H1 (cell line): ENCODE results near the gene HSF4. TPM values are rescaled to one million over a fixed set of nuclear protein-coding genes. Genes with fewer than 3 reads are reported as not detected.

Experiments
- CTCF ChIA-PET: fragments of 300-600 bp; sonication (Branson Sonifier 250); formaldehyde crosslinking; loops from one replicate; lab custom pipeline; 2021; ENCODE audit not compliant: partially characterized antibody; lab: Charles Lee
- POLR2A ChIA-PET: fragments of 300-600 bp; sonication (Branson Sonifier 250); formaldehyde crosslinking; loops from one replicate; lab custom pipeline; 2021; ENCODE audit warnings: inconsistent platforms; ENCODE audit not compliant: partially characterized antibody; lab: Charles Lee
- DNase-seq, 2 experiments: peaks; one replicate each; pipeline versions ENCODE4 v3.0.0 to v3.0.0-alpha.2; 2010 to 2022; ENCODE audit warnings: low spot score in 2 of 2, low read depth in 1 of 2, mixed read lengths in 1 of 2
- FAIRE-seq: peaks from 2 replicates; lab custom pipeline; 2011; peaks lifted over from hg19 to GRCh38; lab: Jason Lieb, UNC
- H2AFZ ChIP-seq: 2 replicates; pipeline ENCODE4 v1.8.1; 2012; ENCODE audit warnings: low read length, inconsistent platforms
- H2AK5ac ChIP-seq: 2 replicates; pipeline ENCODE4 v1.6.1; 2013; ENCODE audit warnings: low read depth, low read length
- H2BK120ac ChIP-seq: replicated peaks from 2 replicates; pipeline ENCODE3; 2013; ENCODE audit warnings: low read depth, low read length, inconsistent platforms
- H2BK12ac ChIP-seq: 2 replicates; pipeline ENCODE4 v1.6.1; 2013; ENCODE audit warnings: low read depth, low read length
- H2BK15ac ChIP-seq: 2 replicates; pipeline ENCODE4 v1.6.1; 2013; ENCODE audit warnings: low read length
- H2BK20ac ChIP-seq: 2 replicates; pipeline ENCODE4 v1.6.1; 2013; ENCODE audit warnings: low read length
- H2BK5ac ChIP-seq: 2 replicates; pipeline ENCODE4 v1.6.1; 2013; ENCODE audit warnings: low read depth, low read length
- H3K14ac ChIP-seq: 2 replicates; pipeline ENCODE4 v1.6.1; 2013; ENCODE audit warnings: inconsistent platforms; ENCODE audit not compliant: insufficient read length
- H3K18ac ChIP-seq: 2 replicates; pipeline ENCODE4 v1.6.1; 2013; ENCODE audit warnings: low read length; ENCODE audit errors: extremely low read depth
- H3K23ac ChIP-seq: 2 replicates; pipeline ENCODE4 v1.6.1; 2013; ENCODE audit warnings: inconsistent platforms; ENCODE audit not compliant: insufficient read length
- H3K23me2 ChIP-seq: 2 replicates; pipeline ENCODE4 v1.6.1; 2013; ENCODE audit warnings: low read depth, low read length
- H3K27ac ChIP-seq: 2 replicates; pipeline ENCODE4 v1.6.1; 2011; ENCODE audit warnings: low read depth, low read length, inconsistent platforms
- H3K27me3 ChIP-seq, 4 experiments: replicated peaks in 1 of 4; 1 replicate in 1 of 4; 2 replicates in 3 of 4; pipeline versions ENCODE4 v1.6.1 to v1.8.1; 2011 to 2013; ENCODE audit warnings: low read length in 3 of 4, mild to moderate bottlenecking in 3 of 4, inconsistent platforms in 2 of 4, mixed read lengths in 2 of 4, moderate library complexity in 1 of 4; ENCODE audit not compliant: control insufficient read depth in 3 of 4, insufficient read depth in 3 of 4; ENCODE audit errors: extremely low read depth in 1 of 4
- H3K36me3 ChIP-seq, 4 experiments: 2 replicates each; pipeline versions ENCODE4 v1.6.1 to v1.8.1; 2011 to 2013; ENCODE audit warnings: mild to moderate bottlenecking in 4 of 4, low read length in 3 of 4, moderate library complexity in 2 of 4, control low read depth in 1 of 4, inconsistent platforms in 1 of 4; ENCODE audit not compliant: insufficient read depth in 4 of 4, control insufficient read depth in 2 of 4
- H3K4ac ChIP-seq: replicated peaks from 2 replicates; pipeline ENCODE3; 2013; ENCODE audit warnings: low read length, low read depth, mixed read lengths, inconsistent platforms; ENCODE audit not compliant: insufficient read length
- H3K4me1 ChIP-seq, 4 experiments: replicated peaks in 1 of 4; 1 replicate in 1 of 4; 2 replicates in 3 of 4; pipeline versions ENCODE4 v1.6.1 to v1.8.1; 2011 to 2013; ENCODE audit warnings: low read length in 3 of 4, inconsistent platforms in 2 of 4, mixed read lengths in 1 of 4; ENCODE audit not compliant: insufficient read depth in 4 of 4, control insufficient read depth in 3 of 4
- H3K4me2 ChIP-seq, 2 experiments: 2 replicates each; pipeline versions ENCODE4 v1.6.1 to v1.8.1; 2011 to 2013; ENCODE audit warnings: low read depth in 2 of 2, low read length in 2 of 2, control low read depth in 1 of 2, inconsistent platforms in 1 of 2, mild to moderate bottlenecking in 1 of 2; ENCODE audit not compliant: insufficient read depth in 1 of 2
- H3K4me3 ChIP-seq, 4 experiments: fragments of 200-600, 300-600 bp in 1 of 4; sonication (generic), shearing (Covaris generic), sonication (Bioruptor Twin) in 1 of 4; 2 replicates each; pipeline versions ENCODE4 v1.5.1 to v1.8.1; 2011 to 2016; ENCODE audit warnings: low read length in 4 of 4, low read depth in 3 of 4, control low read depth in 2 of 4, inconsistent platforms in 2 of 4, mild to moderate bottlenecking in 2 of 4, mixed read lengths in 1 of 4, moderate library complexity in 1 of 4; ENCODE audit not compliant: insufficient read depth in 2 of 4; ENCODE audit errors: extremely low read depth in 1 of 4
- H3K56ac ChIP-seq: replicated peaks from 2 replicates; pipeline ENCODE3; 2013; ENCODE audit warnings: low read depth, mild to moderate bottlenecking, mixed read lengths, low read length, inconsistent platforms; ENCODE audit not compliant: insufficient read length
- H3K79me1 ChIP-seq: 2 replicates; pipeline ENCODE4 v1.6.1; 2013; ENCODE audit warnings: low read depth, low read length, control low read depth
- H3K79me2 ChIP-seq, 2 experiments: 2 replicates each; pipeline versions ENCODE4 v1.6.1 to v1.8.1; 2012 to 2013; ENCODE audit warnings: low read length in 2 of 2, mild to moderate bottlenecking in 2 of 2, inconsistent platforms in 1 of 2; ENCODE audit not compliant: insufficient read depth in 2 of 2, control insufficient read depth in 1 of 2
- H3K9ac ChIP-seq, 4 experiments: replicated peaks in 1 of 4; 1 replicate in 1 of 4; 2 replicates in 3 of 4; pipeline versions ENCODE4 v1.6.1 to v1.8.1; 2011 to 2013; ENCODE audit warnings: low read depth in 3 of 4, low read length in 3 of 4, control low read depth in 2 of 4, mild to moderate bottlenecking in 2 of 4, moderate library complexity in 2 of 4, inconsistent platforms in 1 of 4; ENCODE audit errors: extremely low read depth in 1 of 4
- H3K9me3 ChIP-seq, 2 experiments: 2 replicates each; pipeline versions ENCODE4 v1.6.1 to v1.8.1; 2012 to 2013; ENCODE audit warnings: mild to moderate bottlenecking in 2 of 2, moderate library complexity in 2 of 2, control low read depth in 1 of 2, inconsistent platforms in 1 of 2, low read depth in 1 of 2, low read length in 1 of 2, mixed read lengths in 1 of 2; ENCODE audit not compliant: insufficient read depth in 2 of 2
- H4K20me1 ChIP-seq, 2 experiments: replicated peaks in 1 of 2; 2 replicates each; pipeline versions ENCODE3 to v1.8.1; 2011 to 2013; ENCODE audit warnings: inconsistent platforms in 2 of 2, low read length in 2 of 2, mild to moderate bottlenecking in 1 of 2; ENCODE audit not compliant: insufficient read depth in 2 of 2, control insufficient read depth in 1 of 2
- H4K5ac ChIP-seq: 2 replicates; pipeline ENCODE4 v1.6.1; 2013; ENCODE audit warnings: low read length, low read depth, mixed read lengths, inconsistent platforms; ENCODE audit not compliant: insufficient read length
- H4K8ac ChIP-seq: 2 replicates; pipeline ENCODE4 v1.8.0; 2013; ENCODE audit warnings: mild to moderate bottlenecking, moderate library complexity, low read length, inconsistent platforms; ENCODE audit not compliant: insufficient read depth; ENCODE audit errors: extremely low read depth
- H4K91ac ChIP-seq: replicated peaks from 2 replicates; pipeline ENCODE3; 2013; ENCODE audit warnings: low read length, mixed read lengths, inconsistent platforms; ENCODE audit not compliant: insufficient read length
- CBX5 ChIP-seq: fragments of 300-800, 300-1000 bp; sonication (generic); IDR thresholded peaks from 2 replicates; pipeline ENCODE4 v1.7.1; 2016; ENCODE audit warnings: antibody characterized with exemption, low read length, low read depth
- CBX8 ChIP-seq: fragments of 300-800, 300-1000 bp; sonication (generic); IDR thresholded peaks from 2 replicates; pipeline ENCODE4 v1.7.1; 2016; ENCODE audit warnings: low read depth, low read length, borderline replicate concordance
- CHD1 ChIP-seq: IDR thresholded peaks from 2 replicates; pipeline ENCODE4 v1.6.1; 2012; ENCODE audit warnings: low read depth, low read length, improper control_type of control experiment
- KDM1A ChIP-seq: fragments of 200-600, 300-600 bp; sonication (generic); IDR thresholded peaks from 2 replicates; pipeline ENCODE4 v1.7.1; 2016; ENCODE audit warnings: mild to moderate bottlenecking, low read length, borderline replicate concordance
- RFX5 ChIP-seq: IDR thresholded peaks from 2 replicates; pipeline ENCODE4 v1.6.1; 2011; ENCODE audit warnings: low read depth, low read length, improper control_type of control experiment, borderline replicate concordance
- TEAD4 ChIP-seq: IDR thresholded peaks from 2 replicates; pipeline ENCODE4 v1.6.1; 2012; ENCODE audit warnings: low read depth, low read length, inconsistent platforms, mixed read lengths
- ZNF274 ChIP-seq: IDR thresholded peaks from 2 replicates; pipeline ENCODE4 v1.7.0; 2012; ENCODE audit warnings: low read length, borderline replicate concordance; ENCODE audit errors: extremely low read depth
- WGBS, 2 experiments: shearing (Covaris generic) in 1 of 2; methylation state at CpG; one replicate each; pipeline versions ENCODE4 v1.1.6 to v1.1.7; 2013 to 2015; ENCODE audit warnings: low lambda C conversion rate in 2 of 2, mixed read lengths in 2 of 2, inconsistent platforms in 1 of 2, low coverage in 1 of 2, missing lambda C conversion rate in 1 of 2; ENCODE audit not compliant: insufficient replicate concordance in 2 of 2, insufficient coverage in 1 of 2, insufficient read length in 1 of 2; ENCODE audit errors: extremely low coverage in 1 of 2, missing lambda C conversion rate in 1 of 2; 5-methylcytosine and 5-hydroxymethylcytosine counted together
- polyA plus RNA-seq, 7 experiments: library from polyadenylated mRNA; depleted of rRNA in 3 of 7; stranded (reverse) in 5 of 7; unstranded in 2 of 7; fragments of >200 nt in 5 of 7; fragments of 200-250 nt in 2 of 7; gene quantifications; 1 replicate in 5 of 7; 2 replicates in 1 of 7; 4 replicates in 1 of 7; pipeline versions ENCODE4 v1.2.1 to v1.2.3, GENCODE V29; 2011 to 2013; ENCODE audit warnings: missing spikeins in 2 of 7, mixed read lengths in 2 of 7
- total RNA-seq: library from RNA; stranded (reverse); fragmentation: NEBNext Ultra II Directional; extraction: Animal tissue kit (Norgen Biotek cat#: 25700); gene quantifications from 2 replicates; pipeline ENCODE4 v1.2.1, GENCODE V29; 2021
- TF ChIP-seq, protein P1 (sequence below): IDR thresholded peaks from 2 replicates; pipeline ENCODE4 v1.6.1; 2012; ENCODE audit warnings: low read length, inconsistent platforms
- TF ChIP-seq, protein P2 (sequence below), 3 experiments: IDR thresholded peaks; 1 replicate in 2 of 3; 2 replicates in 1 of 3; pipeline versions ENCODE4 v1.5.1 to v1.6.1; 2011; ENCODE audit warnings: low read length in 3 of 3, mild to moderate bottlenecking in 3 of 3, inconsistent platforms in 2 of 3, low read depth in 1 of 3, moderate library complexity in 1 of 3; ENCODE audit not compliant: insufficient read depth in 1 of 3; ENCODE audit errors: control extremely low read depth in 1 of 3

The HSF4 gene
- total and polyA plus RNA-seq, 2 of the 8 experiments (the other 6 are each of a cell fraction or from before 2014, with no cell fraction given) = 0.14 TPM; not detected in 1

DNA sequence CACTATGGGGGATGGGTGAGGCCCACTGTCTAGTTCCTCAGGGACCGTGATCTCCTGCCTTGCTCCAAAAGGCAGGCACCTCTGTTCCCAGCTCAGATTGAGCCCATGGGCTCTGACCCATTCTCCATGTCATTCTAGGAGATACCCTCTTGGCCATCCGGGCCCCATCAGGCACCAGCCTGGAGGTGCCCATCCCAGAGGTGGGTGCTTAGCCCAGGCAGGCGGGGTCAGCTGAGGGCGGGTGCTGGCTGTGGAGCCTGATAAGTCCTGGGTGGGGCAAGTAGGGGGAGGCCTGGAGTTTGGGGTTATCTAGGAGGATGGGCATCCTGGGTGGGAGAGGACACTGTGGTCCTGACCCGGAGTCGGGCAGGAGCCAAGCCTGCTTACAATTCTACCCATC, 29.7 kb downstream of the HSF4 start:
- POLR2A ChIA-PET = interaction anchor here (0.8 to 1.3 kb wide), 4 partner anchors 10 to 53 kb away, joined by 3 to 5 read pairs (median 3); partner anchors contain the start of genes B3GNT9 and FHOD1
- Histone ChIP-seq H3K4me2 (no peak overlapping the region; a peak in 1 of 4 replicates), H3K9ac (no peak overlapping the region), H3K4me1 (peaks cover 0 to 12% (median 7%) of the 10 kb centered on the region in 4 experiments; a peak in 5 of 7 replicates), H3K14ac (no peak overlapping the region), H3K27ac (no peak overlapping the region), H2BK20ac (no peak overlapping the region), H2BK5ac (no peak overlapping the region), H3K23ac (no peak overlapping the region), H3K79me2 (peaks cover 8 to 17% of the 10 kb centered on the region in 2 experiments), H4K20me1 (peaks cover 5 to 29% of the 10 kb centered on the region in 2 experiments), H2AK5ac (no peak overlapping the region), H3K9me3 (no peaks in the 10 kb centered on the region), H4K5ac (no peak overlapping the region), H3K18ac (no peak overlapping the region), H3K79me1 (peaks cover 10% of the 10 kb centered on the region), H3K4me3 (no peak overlapping the region), H3K23me2 (peaks cover 9% of the 10 kb centered on the region), H2AFZ (no peak overlapping the region), H2BK12ac (no peak overlapping the region), H2BK120ac (no peak overlapping the region), H3K56ac (no peak overlapping the region), H3K27me3 (no peaks in the 10 kb centered on the region), H3K36me3 (peaks cover 18 to 44% (median 34%) of the 10 kb centered on the region in 4 experiments), H4K8ac (no peak overlapping the region), H2BK15ac (no peak overlapping the region), H3K4ac (no peak overlapping the region), H4K91ac (no peak overlapping the region)
- CTCF ChIA-PET = interaction anchor here (1.3 to 8.7 kb wide), 5 partner anchors 9 to 91 kb away, joined by 3 to 111 read pairs (median 6); no protein-coding TSS in a partner anchor
- WGBS, 2 experiments = 79% methylated on average over 6 of the region's 6 CpGs; no CpG with 5 or more reads in 1 of the 2 experiments
- DNase-seq (no peak), FAIRE-seq (no peak)
- no peak for TF ChIP-seq CBX5
- TF ChIP-seq CHD1 = no peak
- TF ChIP-seq, protein P1, sequence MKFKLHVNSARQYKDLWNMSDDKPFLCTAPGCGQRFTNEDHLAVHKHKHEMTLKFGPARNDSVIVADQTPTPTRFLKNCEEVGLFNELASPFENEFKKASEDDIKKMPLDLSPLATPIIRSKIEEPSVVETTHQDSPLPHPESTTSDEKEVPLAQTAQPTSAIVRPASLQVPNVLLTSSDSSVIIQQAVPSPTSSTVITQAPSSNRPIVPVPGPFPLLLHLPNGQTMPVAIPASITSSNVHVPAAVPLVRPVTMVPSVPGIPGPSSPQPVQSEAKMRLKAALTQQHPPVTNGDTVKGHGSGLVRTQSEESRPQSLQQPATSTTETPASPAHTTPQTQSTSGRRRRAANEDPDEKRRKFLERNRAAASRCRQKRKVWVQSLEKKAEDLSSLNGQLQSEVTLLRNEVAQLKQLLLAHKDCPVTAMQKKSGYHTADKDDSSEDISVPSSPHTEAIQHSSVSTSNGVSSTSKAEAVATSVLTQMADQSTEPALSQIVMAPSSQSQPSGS = no peak
- TF ChIP-seq RFX5 = no peak
- TF ChIP-seq, protein P2, sequence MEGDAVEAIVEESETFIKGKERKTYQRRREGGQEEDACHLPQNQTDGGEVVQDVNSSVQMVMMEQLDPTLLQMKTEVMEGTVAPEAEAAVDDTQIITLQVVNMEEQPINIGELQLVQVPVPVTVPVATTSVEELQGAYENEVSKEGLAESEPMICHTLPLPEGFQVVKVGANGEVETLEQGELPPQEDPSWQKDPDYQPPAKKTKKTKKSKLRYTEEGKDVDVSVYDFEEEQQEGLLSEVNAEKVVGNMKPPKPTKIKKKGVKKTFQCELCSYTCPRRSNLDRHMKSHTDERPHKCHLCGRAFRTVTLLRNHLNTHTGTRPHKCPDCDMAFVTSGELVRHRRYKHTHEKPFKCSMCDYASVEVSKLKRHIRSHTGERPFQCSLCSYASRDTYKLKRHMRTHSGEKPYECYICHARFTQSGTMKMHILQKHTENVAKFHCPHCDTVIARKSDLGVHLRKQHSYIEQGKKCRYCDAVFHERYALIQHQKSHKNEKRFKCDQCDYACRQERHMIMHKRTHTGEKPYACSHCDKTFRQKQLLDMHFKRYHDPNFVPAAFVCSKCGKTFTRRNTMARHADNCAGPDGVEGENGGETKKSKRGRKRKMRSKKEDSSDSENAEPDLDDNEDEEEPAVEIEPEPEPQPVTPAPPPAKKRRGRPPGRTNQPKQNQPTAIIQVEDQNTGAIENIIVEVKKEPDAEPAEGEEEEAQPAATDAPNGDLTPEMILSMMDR (IDR thresholded peaks at IDR 0.05; ENCODE audit: control extremely low read depth in 1 of 3, insufficient read depth in 1 of 3, low read depth in 1 of 3, low read length in 3 of 3) = no peak
- no peak for TF ChIP-seq KDM1A
- TF ChIP-seq CBX8 = no peak
- TF ChIP-seq TEAD4 = no peak
- no peak for TF ChIP-seq ZNF274
